K562 (cell line): ENCODE results near the gene MAPKAPK3.

Source experiments
- EZH2 ChIP-seq: IDR thresholded peaks from 2 replicates; pipeline ENCODE4 v1.6.1; 2012; ENCODE audit warnings: low read depth, mild to moderate bottlenecking, inconsistent platforms, low read length, borderline replicate concordance
- FOS ChIP-seq: IDR thresholded peaks from 3 replicates; pipeline ENCODE4 v1.6.1; 2011; ENCODE audit not compliant: insufficient read length; ENCODE audit errors: extremely low read depth
- GABPB1 ChIP-seq: sonication (generic); formaldehyde crosslinking; IDR thresholded peaks from 2 replicates; pipeline ENCODE4 v1.8.0; 2022; ENCODE audit warnings: mild to moderate bottlenecking, missing genetic modification reagents
- GATAD2B ChIP-seq: fragments of 450-650 bp; IDR thresholded peaks from 2 replicates; pipeline ENCODE4 v1.6.1; 2017; ENCODE audit warnings: mild to moderate bottlenecking, borderline replicate concordance
- ZBTB7A ChIP-seq: IDR thresholded peaks from 2 replicates; pipeline ENCODE4 v1.6.1; 2011; ENCODE audit warnings: low read depth, mild to moderate bottlenecking, low read length, moderate library complexity, borderline replicate concordance; ENCODE audit not compliant: control insufficient read depth
- TF ChIP-seq, protein P1 (sequence below), 3 experiments: IDR thresholded peaks in 2 of 3; conservative IDR thresholded peaks in 1 of 3; 2 replicates each; pipeline ENCODE4 v1.5.1; 2011 to 2012; ENCODE audit warnings: low read length in 3 of 3, mild to moderate bottlenecking in 3 of 3, control low read depth in 2 of 3, improper control_type of control experiment in 1 of 3, inconsistent platforms in 1 of 3, low read depth in 1 of 3, mixed read lengths in 1 of 3, moderate library complexity in 1 of 3; ENCODE audit not compliant: insufficient read depth in 2 of 3

DNA sequence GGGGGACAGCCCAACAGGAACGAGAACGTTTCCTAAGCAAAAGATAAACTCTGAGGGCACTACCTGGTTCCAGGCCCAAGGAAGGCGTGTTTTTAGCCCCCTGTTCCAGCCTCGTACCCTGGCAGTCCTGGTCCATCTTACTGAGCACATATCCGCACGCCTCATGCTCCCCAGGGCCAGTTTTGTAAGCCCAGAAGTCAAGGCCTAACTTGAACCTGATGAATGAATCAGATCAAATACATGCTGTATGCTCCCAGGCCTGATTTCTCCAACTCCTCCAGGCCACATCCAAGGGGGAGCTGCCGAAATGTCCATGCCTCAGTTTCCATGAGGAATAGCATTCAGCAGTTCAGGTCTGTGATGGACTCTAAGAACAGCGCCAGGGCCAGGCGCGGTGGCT, 43.4 kb downstream of the MAPKAPK3 start:
- TF ChIP-seq, protein P1, sequence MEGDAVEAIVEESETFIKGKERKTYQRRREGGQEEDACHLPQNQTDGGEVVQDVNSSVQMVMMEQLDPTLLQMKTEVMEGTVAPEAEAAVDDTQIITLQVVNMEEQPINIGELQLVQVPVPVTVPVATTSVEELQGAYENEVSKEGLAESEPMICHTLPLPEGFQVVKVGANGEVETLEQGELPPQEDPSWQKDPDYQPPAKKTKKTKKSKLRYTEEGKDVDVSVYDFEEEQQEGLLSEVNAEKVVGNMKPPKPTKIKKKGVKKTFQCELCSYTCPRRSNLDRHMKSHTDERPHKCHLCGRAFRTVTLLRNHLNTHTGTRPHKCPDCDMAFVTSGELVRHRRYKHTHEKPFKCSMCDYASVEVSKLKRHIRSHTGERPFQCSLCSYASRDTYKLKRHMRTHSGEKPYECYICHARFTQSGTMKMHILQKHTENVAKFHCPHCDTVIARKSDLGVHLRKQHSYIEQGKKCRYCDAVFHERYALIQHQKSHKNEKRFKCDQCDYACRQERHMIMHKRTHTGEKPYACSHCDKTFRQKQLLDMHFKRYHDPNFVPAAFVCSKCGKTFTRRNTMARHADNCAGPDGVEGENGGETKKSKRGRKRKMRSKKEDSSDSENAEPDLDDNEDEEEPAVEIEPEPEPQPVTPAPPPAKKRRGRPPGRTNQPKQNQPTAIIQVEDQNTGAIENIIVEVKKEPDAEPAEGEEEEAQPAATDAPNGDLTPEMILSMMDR (IDR thresholded peaks at IDR 0.05 in 2 of 3, conservative IDR thresholded peaks at IDR 0.05 in 1 of 3; ENCODE audit: insufficient read depth in 2 of 3, low read depth in 1 of 3, low read length in 3 of 3), result no peak
- TF ChIP-seq ZBTB7A, result no peak
- TF ChIP-seq FOS, result no peak
- TF ChIP-seq GABPB1 (CRISPR knock-in tag), result no peak
- no peak for TF ChIP-seq GATAD2B
- TF ChIP-seq EZH2, result no peak
